Activated T-cell treated with anti-CD3 and anti-CD28 coated beads, Interleukin-2, amount 50 U/mL, for 4 hours (primary cell): ENCODE results near the gene WWOX. TPM values are rescaled to one million over a fixed set of nuclear protein-coding genes. Genes with fewer than 3 reads are reported as not detected.
A peak's percentile ranks its signal among the peaks of the same experiment; 100 is the strongest.

ENCODE experiments used
- ATAC-seq, 2 donors: fragments of 200-7000 bp; cut with Tn5 transposase; one replicate each; pipeline ENCODE4 v1.10.0; 2021
- DNase-seq: peaks from one replicate; pipeline ENCODE4 v3.0.0-alpha.2; 2020
- H3K27me3 Mint-ChIP-seq: one replicate; pipeline ENCODE4 v1.8.0; 2021; ENCODE audit warnings: low read depth, mixed read lengths
- H3K36me3 Mint-ChIP-seq: one replicate; pipeline ENCODE4 v1.8.0; 2022; ENCODE audit warnings: mixed read lengths; ENCODE audit not compliant: insufficient read depth
- H3K4me1 Mint-ChIP-seq: one replicate; pipeline ENCODE4 v1.8.0; 2021; ENCODE audit warnings: low read depth, mixed read lengths
- H3K4me3 Mint-ChIP-seq: one replicate; pipeline ENCODE4 v1.8.0; 2021; ENCODE audit warnings: mild to moderate bottlenecking, moderate library complexity, mixed read lengths
- H3K9me3 Mint-ChIP-seq: one replicate; pipeline ENCODE4 v1.8.0; 2021; ENCODE audit warnings: mixed read lengths
- total RNA-seq, 3 donors: library from RNA; stranded (reverse); gene quantifications; one replicate each; pipeline ENCODE4 v1.2.1, GENCODE V29; 2021

WWOX gene
- total RNA-seq, 3 donors from 2014 or later: 13.9 to 19.1 (median 18.9) TPM

DNA sequence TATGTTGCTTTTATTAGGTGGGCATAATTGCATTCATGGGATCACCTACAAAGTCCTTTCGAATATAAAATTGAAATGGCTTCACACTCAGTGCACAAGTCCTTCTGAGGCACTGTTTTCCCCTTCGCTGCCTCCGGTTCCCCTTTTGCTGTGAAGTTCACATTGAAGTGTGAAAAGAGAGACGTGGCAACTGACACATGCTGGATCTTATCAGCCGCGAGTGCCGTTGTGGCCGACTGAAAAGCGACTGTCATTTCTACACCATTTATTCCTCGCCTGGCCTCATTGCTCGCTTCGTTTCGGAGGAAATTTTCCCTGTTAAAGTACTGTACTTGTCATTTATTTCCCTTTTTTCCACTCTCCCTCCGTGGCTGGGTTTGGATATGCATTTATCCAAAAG is 1077.6 kb downstream of the WWOX start:
- peaks cover 10% of the 10 kb centered on the region for H3K4me1 Mint-ChIP-seq
- H3K27me3 Mint-ChIP-seq: peaks cover 2% of the 10 kb centered on the region
- DNase-seq (no peak), ATAC-seq (no peak)
- peaks cover 22% of the 10 kb centered on the region for H3K9me3 Mint-ChIP-seq
- no peak overlapping the region for H3K4me3 Mint-ChIP-seq
- H3K36me3 Mint-ChIP-seq: no peaks in the 10 kb centered on the region

DNA sequence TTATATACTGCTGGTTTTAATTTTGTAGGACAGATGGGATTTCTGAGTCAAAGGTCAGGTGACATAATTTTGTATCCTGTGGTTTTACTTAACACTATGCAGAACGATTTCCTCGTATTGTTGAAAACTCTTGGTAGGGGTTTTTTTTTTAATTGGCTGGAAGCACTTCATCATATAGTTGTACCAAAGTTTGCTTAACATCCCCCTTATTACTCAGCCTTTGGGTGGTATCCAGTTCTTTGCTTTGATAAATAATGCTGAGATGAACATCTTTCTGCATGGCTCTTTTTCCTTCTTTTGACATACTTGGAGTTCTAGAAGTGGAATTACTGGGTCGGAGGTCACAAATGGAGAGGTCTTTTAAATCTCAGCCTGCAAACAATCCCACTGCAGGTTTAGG is 1082.0 kb downstream of the WWOX start:
- Mint-ChIP-seq H3K4me1 (peaks cover 12% of the 10 kb centered on the region), H3K36me3 (no peaks in the 10 kb centered on the region), H3K27me3 (peaks cover 2% of the 10 kb centered on the region), H3K9me3 (peaks cover 19% of the 10 kb centered on the region), H3K4me3 (no peak overlapping the region)
- ATAC-seq (no peak), DNase-seq (no peak)

DNA sequence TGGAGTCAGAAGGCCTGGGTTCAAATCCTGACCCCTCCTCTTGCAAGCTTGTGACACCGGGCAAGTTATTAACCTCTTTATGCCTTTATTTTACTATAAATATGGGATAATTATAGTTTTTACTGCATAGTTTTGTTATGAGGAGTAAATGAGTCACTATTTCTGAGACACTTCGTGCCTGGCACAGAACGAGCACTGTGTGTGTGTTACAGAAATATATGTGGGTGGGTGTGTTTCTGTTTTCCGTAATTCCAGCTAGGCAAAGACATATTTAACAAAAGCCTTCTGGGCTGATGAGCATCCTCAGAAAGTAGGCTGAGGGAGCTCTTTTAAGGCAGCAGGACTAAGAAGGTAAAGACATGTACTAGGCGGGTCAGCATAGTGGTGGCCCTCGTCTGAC is 1083.2 kb downstream of the WWOX start:
- Mint-ChIP-seq H3K9me3 (peaks cover 15% of the 10 kb centered on the region), H3K27me3 (peaks cover 2% of the 10 kb centered on the region), H3K4me1 (peaks cover 12% of the 10 kb centered on the region), H3K36me3 (no peaks in the 10 kb centered on the region), H3K4me3 (no peak overlapping the region)
- DNase-seq (no peak), ATAC-seq (peak in 1 of 2 donors; percentile 63)

DNA sequence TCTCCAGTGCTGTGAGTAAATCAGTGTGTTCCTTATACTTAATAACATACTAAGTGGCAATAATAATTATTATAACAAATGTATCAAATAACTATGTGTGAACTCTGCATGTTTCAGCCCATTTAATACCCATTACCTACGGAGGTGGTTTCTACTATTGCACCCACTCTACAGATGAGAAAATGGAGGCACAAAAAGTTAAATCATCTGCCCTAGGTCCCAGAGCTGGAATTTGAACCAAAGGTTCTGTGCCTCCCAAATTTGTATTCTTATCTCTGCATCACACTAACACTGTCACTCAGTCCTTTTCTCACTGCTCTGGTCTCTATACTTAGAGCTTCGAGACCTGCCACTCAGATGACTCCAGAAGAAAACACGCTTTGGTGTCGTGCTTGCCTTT is 1084.1 kb downstream of the WWOX start:
- no peaks in the 10 kb centered on the region for H3K36me3 Mint-ChIP-seq
- H3K27me3 Mint-ChIP-seq: peaks cover 2% of the 10 kb centered on the region
- H3K4me1 Mint-ChIP-seq: peaks cover 12% of the 10 kb centered on the region
- DNase-seq (no peak), ATAC-seq (no peak)
- H3K4me3 Mint-ChIP-seq: no peak overlapping the region
- H3K9me3 Mint-ChIP-seq: peaks cover 18% of the 10 kb centered on the region

DNA sequence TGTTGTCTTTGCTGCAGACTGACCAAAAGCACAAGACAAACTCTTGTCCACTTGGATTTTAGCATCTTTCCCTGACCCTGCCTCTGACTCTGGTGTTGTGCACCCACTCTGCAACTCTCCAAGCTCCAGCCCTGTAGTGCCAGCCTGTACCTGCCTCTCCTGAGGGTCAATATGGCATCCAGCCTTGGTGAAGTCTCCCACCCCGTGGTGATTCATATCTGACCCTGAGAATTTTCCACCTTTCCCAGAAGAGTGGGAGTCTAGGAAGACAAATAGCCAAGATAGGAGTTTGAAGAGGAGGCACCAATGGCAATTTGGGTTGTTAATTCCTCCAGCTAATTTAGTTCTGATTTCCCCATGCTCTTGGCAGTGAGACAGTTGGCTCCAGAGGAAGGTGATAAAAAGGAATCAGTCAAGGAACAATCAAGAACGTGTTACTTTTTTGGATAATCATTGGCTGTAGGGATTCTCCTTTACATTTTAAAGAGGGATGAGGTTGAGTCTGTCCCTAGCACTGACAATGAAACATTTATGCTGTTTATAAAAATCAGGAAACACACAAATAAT is 1085.1 kb downstream of the WWOX start:
- ATAC-seq: no peak
- H3K36me3 Mint-ChIP-seq: no peaks in the 10 kb centered on the region
- H3K4me3 Mint-ChIP-seq: no peak overlapping the region
- H3K27me3 Mint-ChIP-seq: peaks cover 2% of the 10 kb centered on the region
- H3K4me1 Mint-ChIP-seq: peaks cover 12% of the 10 kb centered on the region
- no peak for DNase-seq
- H3K9me3 Mint-ChIP-seq: peaks cover 15% of the 10 kb centered on the region

DNA sequence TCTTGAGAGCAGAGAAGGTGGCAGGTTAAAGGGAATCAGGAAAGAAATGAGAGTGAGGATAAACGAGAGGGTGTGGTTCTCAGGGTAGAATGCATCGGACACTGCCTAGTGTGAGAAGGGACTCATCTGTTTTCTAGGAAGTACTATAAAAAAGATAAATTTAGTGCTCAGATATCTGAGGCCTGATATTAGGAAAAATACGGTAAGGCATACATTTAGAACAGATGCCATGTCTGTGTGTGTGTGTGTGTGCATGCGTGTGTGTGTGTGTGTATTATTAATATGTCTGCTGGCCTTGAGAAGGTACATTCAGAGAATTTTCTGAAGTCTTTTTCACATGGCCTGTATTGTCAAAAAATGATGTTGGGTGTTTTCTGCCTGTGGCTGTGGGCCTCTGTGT is 1086.3 kb downstream of the WWOX start:
- Mint-ChIP-seq H3K36me3 (no peaks in the 10 kb centered on the region), H3K9me3 (peaks cover 9% of the 10 kb centered on the region), H3K4me3 (no peak overlapping the region), H3K4me1 (peaks cover 12% of the 10 kb centered on the region), H3K27me3 (peaks cover 2% of the 10 kb centered on the region)
- DNase-seq (no peak), ATAC-seq (no peak)

DNA sequence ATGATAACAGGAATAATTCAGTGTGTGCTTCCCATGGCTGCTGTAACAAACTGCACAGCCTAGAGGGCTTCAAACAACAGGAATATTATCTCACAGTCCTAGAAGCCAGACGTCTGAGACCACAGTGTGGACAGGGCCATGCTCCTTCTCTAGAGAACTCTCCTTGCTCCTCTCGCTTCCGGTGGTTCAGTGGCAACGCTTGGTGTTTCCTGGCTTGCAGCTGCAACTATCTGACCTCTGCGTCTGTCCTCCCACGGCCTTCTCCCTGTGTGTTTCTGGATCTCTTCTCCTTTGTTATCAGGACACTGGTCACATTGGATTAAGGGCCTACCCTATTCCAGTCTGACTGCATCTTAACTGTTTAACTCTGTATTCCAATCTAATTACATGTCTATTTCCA is 1086.7 kb downstream of the WWOX start:
- Mint-ChIP-seq H3K9me3 (peaks cover 6% of the 10 kb centered on the region), H3K4me3 (no peak overlapping the region), H3K27me3 (peaks cover 2% of the 10 kb centered on the region), H3K4me1 (peaks cover 11% of the 10 kb centered on the region), H3K36me3 (no peaks in the 10 kb centered on the region)
- no peak for DNase-seq
- ATAC-seq: no peak

DNA sequence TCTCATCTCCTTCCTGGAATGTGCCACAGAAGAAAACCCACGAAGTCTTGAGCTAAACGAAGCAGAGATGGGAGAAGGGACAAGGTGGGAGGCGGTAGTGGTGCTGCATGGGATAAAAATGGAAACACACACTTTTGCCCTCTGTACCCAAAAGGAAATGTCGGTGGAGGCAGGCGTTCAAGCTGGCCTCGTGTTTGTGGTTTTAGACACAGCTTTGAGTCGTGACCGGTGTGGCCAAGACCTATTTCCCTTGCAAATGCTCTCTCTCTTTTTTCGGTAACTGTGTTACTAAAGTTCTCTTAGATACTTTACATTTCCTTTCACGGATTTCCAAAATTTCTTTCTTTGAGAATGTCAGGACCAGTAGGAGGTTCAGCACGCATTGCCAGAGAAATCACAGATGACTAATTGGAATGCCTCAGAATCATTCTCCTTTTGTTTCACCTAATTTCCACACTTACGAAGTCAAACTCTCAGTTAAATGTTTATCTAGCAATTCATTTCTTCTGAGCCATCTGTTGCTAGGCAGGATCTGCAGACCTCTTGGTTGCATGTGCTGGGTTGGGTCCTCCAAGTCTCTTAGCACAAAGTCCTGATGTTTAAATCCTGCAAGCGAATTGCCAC is 1088.8 kb downstream of the WWOX start:
- Mint-ChIP-seq H3K4me3 (no peak overlapping the region), H3K9me3 (peaks cover 4% of the 10 kb centered on the region), H3K4me1 (no peaks in the 10 kb centered on the region), H3K36me3 (no peaks in the 10 kb centered on the region), H3K27me3 (no peaks in the 10 kb centered on the region)
- DNase-seq (no peak), ATAC-seq (no peak)

DNA sequence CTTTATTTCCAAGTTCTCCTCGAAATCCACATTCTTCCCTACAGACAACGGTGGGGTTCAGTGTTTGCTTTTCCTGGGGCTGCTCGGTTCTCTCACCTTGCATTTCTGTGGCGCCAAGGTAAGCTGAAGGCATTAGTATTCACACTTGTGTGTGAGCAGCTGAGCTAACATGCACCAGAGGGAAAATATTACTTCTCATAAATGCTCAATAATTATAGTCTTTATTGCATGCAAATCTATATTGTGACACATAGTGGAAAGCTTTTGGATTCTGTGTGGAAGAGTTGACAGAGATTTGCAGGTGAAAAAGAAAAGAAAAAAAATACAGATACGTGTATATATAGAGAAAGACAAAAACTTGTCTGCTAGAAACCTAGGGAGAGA is 1089.3 kb downstream of the WWOX start:
- no peaks in the 10 kb centered on the region for H3K36me3 Mint-ChIP-seq
- DNase-seq: no peak
- ATAC-seq: no peak
- H3K4me1 Mint-ChIP-seq: no peaks in the 10 kb centered on the region
- no peaks in the 10 kb centered on the region for H3K27me3 Mint-ChIP-seq
- H3K4me3 Mint-ChIP-seq: no peak overlapping the region
- peaks cover 4% of the 10 kb centered on the region for H3K9me3 Mint-ChIP-seq

DNA sequence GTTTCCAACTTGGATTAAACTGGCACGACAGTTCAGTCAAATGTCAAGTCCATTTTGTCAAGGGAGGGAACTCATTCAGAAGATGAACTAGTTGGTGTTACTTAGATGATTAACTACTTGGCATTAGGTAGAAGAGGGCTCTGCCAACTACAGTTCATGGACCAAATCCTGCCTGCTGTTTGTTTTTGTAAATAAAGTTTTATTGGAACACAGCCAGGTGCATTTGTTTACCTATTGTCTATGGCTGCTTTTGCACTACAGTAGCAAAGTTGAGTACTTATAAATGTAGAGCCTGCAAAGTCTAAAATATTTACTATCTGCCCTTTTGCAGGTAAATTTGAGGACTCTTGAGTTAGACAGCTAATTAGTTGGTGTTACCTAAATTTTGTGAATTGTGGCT is 1091.1 kb downstream of the WWOX start:
- peaks cover 1% of the 10 kb centered on the region for H3K4me1 Mint-ChIP-seq
- H3K9me3 Mint-ChIP-seq: peaks cover 4% of the 10 kb centered on the region
- no peaks in the 10 kb centered on the region for H3K36me3 Mint-ChIP-seq
- DNase-seq: no peak
- no peaks in the 10 kb centered on the region for H3K27me3 Mint-ChIP-seq
- H3K4me3 Mint-ChIP-seq: no peak overlapping the region
- no peak for ATAC-seq

DNA sequence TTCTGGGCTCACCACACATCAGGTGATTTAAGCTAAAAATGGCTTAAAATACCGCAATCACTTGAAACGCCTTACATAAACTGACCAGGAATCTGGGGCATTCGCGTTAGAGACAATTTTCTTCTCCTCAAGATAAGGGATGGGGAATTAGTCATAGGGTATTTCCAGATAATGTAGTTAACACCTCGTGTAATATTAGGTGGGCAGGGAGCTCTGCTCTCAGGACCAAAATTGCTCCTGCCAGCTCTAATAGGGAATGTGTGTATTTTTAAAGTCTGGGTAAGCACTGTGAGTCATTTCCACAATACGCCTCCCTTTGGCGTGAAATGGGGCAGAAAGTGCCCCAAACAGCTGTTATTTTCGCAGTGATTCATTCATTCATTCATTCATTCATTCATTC is 1092.5 kb downstream of the WWOX start:
- Mint-ChIP-seq H3K9me3 (peaks cover 4% of the 10 kb centered on the region), H3K4me3 (no peak overlapping the region), H3K36me3 (no peaks in the 10 kb centered on the region), H3K27me3 (no peaks in the 10 kb centered on the region), H3K4me1 (peaks cover 6% of the 10 kb centered on the region)
- DNase-seq (no peak), ATAC-seq (no peak)

DNA sequence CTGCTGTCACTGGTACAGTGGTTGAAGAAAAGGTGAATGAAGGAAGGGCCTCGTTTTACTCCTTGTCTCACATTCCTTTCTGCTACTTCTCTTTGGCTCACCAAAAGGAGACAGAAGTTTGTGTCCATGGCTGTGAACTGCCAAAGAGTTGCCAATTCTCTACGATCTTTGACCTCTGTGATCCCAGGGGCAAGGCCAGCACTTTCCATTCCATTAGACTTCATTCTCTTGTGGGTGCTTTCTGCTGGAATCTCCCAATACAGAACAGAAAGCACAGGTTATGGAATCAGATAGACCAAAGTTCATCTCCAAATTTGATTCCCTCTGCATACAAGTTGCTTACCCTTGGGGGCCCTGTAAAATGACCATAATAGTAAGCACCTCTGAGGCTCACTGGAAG is 1093.5 kb downstream of the WWOX start:
- H3K36me3 Mint-ChIP-seq: no peaks in the 10 kb centered on the region
- no peaks in the 10 kb centered on the region for H3K27me3 Mint-ChIP-seq
- ATAC-seq (no peak), DNase-seq (no peak)
- H3K9me3 Mint-ChIP-seq: peaks cover 2% of the 10 kb centered on the region
- H3K4me3 Mint-ChIP-seq: no peak overlapping the region
- peaks cover 6% of the 10 kb centered on the region for H3K4me1 Mint-ChIP-seq

DNA sequence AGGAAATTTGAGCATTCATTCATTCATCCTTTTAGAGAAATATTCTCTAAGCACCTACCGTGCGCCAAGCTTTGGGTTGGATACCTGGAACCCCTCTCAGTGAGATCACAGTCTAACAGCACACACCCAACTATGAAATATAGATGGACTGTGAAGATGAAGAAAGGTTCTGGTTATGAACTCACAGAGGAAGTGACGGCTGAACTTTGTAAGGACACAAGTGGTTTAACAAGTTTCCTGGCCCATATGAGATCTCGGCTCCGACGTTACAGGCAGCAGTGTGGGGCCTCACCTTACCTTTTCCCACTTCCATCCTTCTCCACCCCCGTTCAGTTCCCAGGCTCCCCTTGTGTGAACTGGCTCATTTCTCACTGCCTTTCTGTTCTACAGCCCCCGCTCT is 1094.8 kb downstream of the WWOX start:
- H3K4me1 Mint-ChIP-seq: peaks cover 6% of the 10 kb centered on the region
- ATAC-seq (no peak), DNase-seq (no peak)
- no peak overlapping the region for H3K4me3 Mint-ChIP-seq
- H3K36me3 Mint-ChIP-seq: no peaks in the 10 kb centered on the region
- no peaks in the 10 kb centered on the region for H3K9me3 Mint-ChIP-seq
- H3K27me3 Mint-ChIP-seq: no peaks in the 10 kb centered on the region

DNA sequence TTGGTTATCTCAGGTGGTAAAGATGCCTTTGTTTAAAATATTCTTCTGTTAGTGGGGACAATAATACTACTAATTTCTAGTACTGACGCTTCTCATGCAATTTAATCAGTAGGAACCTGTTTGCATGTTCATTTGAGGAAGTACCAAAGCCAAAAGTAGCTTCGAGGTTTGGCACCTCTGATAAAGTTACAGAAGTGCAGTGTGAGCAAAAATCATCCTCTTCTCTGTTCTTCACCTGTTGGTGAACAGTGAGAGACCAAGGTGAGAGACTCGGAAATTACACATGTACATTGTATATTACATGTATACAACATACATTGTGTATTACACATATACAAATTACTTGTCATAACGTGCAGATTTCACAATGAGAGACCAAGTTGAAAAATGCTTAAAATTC is 1096.5 kb downstream of the WWOX start:
- Mint-ChIP-seq H3K9me3 (no peaks in the 10 kb centered on the region), H3K36me3 (no peaks in the 10 kb centered on the region), H3K27me3 (no peaks in the 10 kb centered on the region), H3K4me1 (peaks cover 6% of the 10 kb centered on the region), H3K4me3 (no peak overlapping the region)
- ATAC-seq (no peak), DNase-seq (no peak)

DNA sequence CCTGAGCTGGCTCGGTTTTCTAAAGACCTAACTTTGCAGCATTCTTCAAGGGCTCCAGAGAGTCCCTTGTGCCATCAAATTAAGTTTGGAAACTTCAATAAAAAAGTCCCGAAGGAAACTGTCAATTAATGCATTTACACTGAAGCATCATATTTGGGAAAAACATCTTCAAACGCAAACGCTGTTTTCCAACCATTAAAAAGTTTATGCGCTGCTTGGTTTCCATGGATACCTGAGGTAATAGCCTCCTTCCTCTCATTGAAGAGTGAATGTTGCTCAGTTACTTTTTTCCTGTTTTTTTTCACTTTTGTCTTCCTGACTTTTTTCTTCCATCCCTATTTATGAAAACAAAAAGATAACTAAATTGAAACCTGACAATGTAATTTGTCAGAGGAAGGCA is 1102.0 kb downstream of the WWOX start:
- no peaks in the 10 kb centered on the region for H3K4me1 Mint-ChIP-seq
- no peak for DNase-seq
- H3K9me3 Mint-ChIP-seq: no peaks in the 10 kb centered on the region
- no peaks in the 10 kb centered on the region for H3K36me3 Mint-ChIP-seq
- ATAC-seq: no peak
- no peaks in the 10 kb centered on the region for H3K27me3 Mint-ChIP-seq
- H3K4me3 Mint-ChIP-seq: no peak overlapping the region
